Body of pancreas (tissue), 4 donors: ENCODE results near the gene RHCE. TPM values are rescaled to one million over a fixed set of nuclear protein-coding genes. Genes with fewer than 3 reads are reported as not detected.

Experiments used
- ATAC-seq: fragments of 150-250 bp; one replicate; pipeline ENCODE4 v1.9.1; 2016
- DNase-seq, 4 donors: peaks; one replicate each; pipeline ENCODE4 v3.0.0-alpha.2; 2019
- H3K27ac ChIP-seq, 4 donors: fragments of 200-600 bp; sonication (generic); 1 replicate in 3 of 4; 2 replicates in 1 of 4; pipeline versions ENCODE4 v1.5.1 to v1.6.1; 2016 to 2019; ENCODE audit warnings: mild to moderate bottlenecking in 1 of 4, mixed read lengths in 1 of 4, moderate library complexity in 1 of 4
- H3K27me3 ChIP-seq, 2 donors: fragments of 200-600 bp; sonication (generic); one replicate each; pipeline ENCODE4 v1.6.0; 2016; ENCODE audit warnings: mild to moderate bottlenecking in 1 of 2
- H3K36me3 ChIP-seq, 2 donors: fragments of 200-600 bp; sonication (generic); replicated peaks in 1 of 2; 2 replicates each; pipeline ENCODE4 v1.5.1; 2016; ENCODE audit warnings: low read depth in 2 of 2; ENCODE audit not compliant: insufficient read depth in 1 of 2
- H3K4me1 ChIP-seq: fragments of 200-600 bp; sonication (generic); one replicate; pipeline ENCODE4 v1.6.0; 2016
- H3K4me3 ChIP-seq, 2 donors: fragments of 200-600 bp; sonication (generic); 1 replicate in 1 of 2; 2 replicates in 1 of 2; pipeline ENCODE4 v1.5.1; 2016 to 2019
- H3K9me3 ChIP-seq, 3 donors: fragments of 200-600 bp; sonication (generic); 1 replicate in 2 of 3; 2 replicates in 1 of 3; pipeline ENCODE4 v1.5.1; 2016
- POLR2A ChIP-seq, 3 donors: fragments of 450-650 bp; IDR thresholded peaks; one replicate each; pipeline ENCODE4 v1.6.1; 2016; ENCODE audit warnings: antibody characterized with exemption in 3 of 3, mild to moderate bottlenecking in 2 of 3
- WGBS, 2 donors: methylation state at CpG; one replicate each; pipeline ENCODE4 v1.1.5; 2017; 5-methylcytosine and 5-hydroxymethylcytosine counted together
- intact Hi-C: fragments of 100-400 bp; cut with DNase I; formaldehyde crosslinking; loops from one replicate; pipeline ENCODE4 v1.15.1; 2023
- total RNA-seq, 2 donors: library from RNA; depleted of rRNA; stranded (reverse); fragments of >200 nt; gene quantifications; one replicate each; pipeline ENCODE4 v1.1.0, GENCODE V29; 2016
- TF ChIP-seq, protein P1 (sequence below), 7 experiments: fragments of 450-650 bp in 4 of 7; fragments of 200-600 bp in 3 of 7; sonication (generic) in 3 of 7; IDR thresholded peaks; one replicate each; pipeline ENCODE4 v1.5.1; 2016 to 2019; ENCODE audit warnings: antibody characterized with exemption in 7 of 7

The RHCE gene
- total RNA-seq, 2 donors from 2014 or later, result 0.26 TPM; not detected in 1

DNA sequence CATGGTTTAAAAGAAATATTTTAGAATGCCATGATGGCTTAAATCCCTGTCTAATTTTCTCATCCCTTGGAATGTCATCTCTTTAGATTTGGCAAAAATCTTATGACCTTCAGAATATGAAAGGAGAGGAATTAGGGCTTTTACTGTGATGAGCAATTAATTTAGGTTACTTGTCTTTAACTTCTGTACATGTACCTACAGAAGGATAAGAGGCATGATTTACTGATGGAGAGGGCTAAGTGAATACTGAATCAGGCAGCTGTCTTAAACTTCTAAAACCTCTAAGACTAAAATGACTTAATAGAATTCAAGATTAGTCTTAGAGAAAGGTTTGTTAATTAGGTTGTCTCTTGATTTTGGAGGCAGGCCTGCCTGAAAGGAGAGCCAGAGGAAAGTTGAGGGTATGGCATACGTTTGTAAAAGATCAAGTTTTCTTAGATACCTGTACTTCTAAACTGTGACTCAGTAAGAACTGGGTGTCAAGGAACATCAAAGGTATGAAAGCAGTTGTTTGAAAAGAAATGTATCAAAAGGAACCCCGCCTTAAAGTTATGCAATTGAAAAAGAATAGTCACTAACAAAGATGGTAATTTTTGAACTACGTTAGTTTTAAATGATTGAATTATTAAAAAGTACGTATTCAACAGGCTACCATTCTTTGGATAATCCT, 22.5 kb upstream of the RHCE start:
- DNase-seq (no peak), ATAC-seq (no peak)
- Histone ChIP-seq H3K4me3 (no peak overlapping the region), H3K27me3 (no peaks in the 10 kb centered on the region), H3K27ac (no peak overlapping the region), H3K4me1 (peaks cover 23% of the 10 kb centered on the region), H3K36me3 (no peaks in the 10 kb centered on the region), H3K9me3 (no peaks in the 10 kb centered on the region)
- intact Hi-C loops, result no loop called here
- 79 to 82% methylated on average over 4 of the region's 4 CpGs for WGBS, 2 donors
- TF ChIP-seq, protein P1, sequence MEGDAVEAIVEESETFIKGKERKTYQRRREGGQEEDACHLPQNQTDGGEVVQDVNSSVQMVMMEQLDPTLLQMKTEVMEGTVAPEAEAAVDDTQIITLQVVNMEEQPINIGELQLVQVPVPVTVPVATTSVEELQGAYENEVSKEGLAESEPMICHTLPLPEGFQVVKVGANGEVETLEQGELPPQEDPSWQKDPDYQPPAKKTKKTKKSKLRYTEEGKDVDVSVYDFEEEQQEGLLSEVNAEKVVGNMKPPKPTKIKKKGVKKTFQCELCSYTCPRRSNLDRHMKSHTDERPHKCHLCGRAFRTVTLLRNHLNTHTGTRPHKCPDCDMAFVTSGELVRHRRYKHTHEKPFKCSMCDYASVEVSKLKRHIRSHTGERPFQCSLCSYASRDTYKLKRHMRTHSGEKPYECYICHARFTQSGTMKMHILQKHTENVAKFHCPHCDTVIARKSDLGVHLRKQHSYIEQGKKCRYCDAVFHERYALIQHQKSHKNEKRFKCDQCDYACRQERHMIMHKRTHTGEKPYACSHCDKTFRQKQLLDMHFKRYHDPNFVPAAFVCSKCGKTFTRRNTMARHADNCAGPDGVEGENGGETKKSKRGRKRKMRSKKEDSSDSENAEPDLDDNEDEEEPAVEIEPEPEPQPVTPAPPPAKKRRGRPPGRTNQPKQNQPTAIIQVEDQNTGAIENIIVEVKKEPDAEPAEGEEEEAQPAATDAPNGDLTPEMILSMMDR (IDR thresholded peaks at IDR 0.05), result no peak
- no peak for TF ChIP-seq POLR2A (IDR thresholded peaks at IDR 0.05)

DNA sequence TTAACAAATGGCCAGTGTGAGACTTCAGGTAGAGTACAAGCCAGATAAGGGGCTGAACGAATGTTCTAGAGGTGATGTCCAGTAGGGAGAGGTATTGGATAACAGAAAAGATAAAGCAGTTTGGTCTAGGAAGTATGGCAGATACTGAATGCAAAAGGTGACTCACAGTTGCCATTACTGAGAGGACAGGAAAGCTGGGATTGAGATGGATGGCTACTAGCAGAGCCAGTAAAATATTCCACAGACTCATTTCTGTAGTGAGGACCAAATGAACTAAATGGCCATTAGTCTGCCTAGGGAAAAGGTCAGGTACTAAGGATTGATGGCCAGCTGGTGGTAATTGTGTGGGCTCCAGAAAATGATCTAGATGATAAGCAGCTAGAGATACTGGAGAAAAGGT, 21.6 kb upstream of the RHCE start:
- Histone ChIP-seq H3K9me3 (no peaks in the 10 kb centered on the region), H3K27ac (no peak overlapping the region), H3K4me3 (no peak overlapping the region), H3K36me3 (no peaks in the 10 kb centered on the region), H3K4me1 (peaks cover 23% of the 10 kb centered on the region), H3K27me3 (no peaks in the 10 kb centered on the region)
- ATAC-seq (peak; percentile 53), DNase-seq (no peak)
- intact Hi-C loops, result no loop called here
- 6 to 45% methylated on average over 1 of the region's 1 CpG for WGBS, 2 donors
- no peak for TF ChIP-seq POLR2A (IDR thresholded peaks at IDR 0.05)
- TF ChIP-seq, protein P1 (IDR thresholded peaks at IDR 0.05), result peak in 2 of 7 experiments; percentile 4 to 15

DNA sequence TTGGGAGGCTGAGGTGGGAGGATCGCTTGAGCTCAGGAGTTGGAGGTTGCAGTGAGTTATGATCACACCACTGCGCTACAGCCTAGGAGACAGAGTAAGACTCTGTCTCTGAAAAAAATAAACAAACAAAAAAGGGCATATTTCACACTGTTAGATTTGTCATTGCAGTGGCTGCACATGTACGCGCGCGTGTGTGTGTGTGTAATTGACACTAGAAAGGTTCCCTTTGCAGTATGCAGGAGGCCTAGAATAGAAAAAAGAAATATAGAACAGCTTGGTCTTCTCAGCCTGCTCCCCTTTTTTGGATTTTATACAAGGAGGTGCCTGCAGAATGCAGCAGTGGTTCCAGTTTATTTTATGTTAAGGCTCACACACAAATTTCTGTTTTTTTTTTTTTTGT, 18.7 kb upstream of the RHCE start:
- Histone ChIP-seq H3K36me3 (no peaks in the 10 kb centered on the region), H3K4me1 (peaks cover 45% of the 10 kb centered on the region), H3K27ac (no peak overlapping the region), H3K4me3 (no peak overlapping the region), H3K27me3 (no peaks in the 10 kb centered on the region), H3K9me3 (no peaks in the 10 kb centered on the region)
- no peak for ATAC-seq
- intact Hi-C loops, result no loop called here
- WGBS, 2 donors, result 94 to 96% methylated on average over 6 of the region's 6 CpGs
- TF ChIP-seq POLR2A (IDR thresholded peaks at IDR 0.05), result no peak
- TF ChIP-seq, protein P1 (IDR thresholded peaks at IDR 0.05), result no peak
- DNase-seq, result no peak

- Histone ChIP-seq H3K36me3 (no peaks in the 10 kb centered on the region), H3K4me3 (no peak overlapping the region), H3K27ac (no peak overlapping the region), H3K9me3 (no peaks in the 10 kb centered on the region), H3K27me3 (no peaks in the 10 kb centered on the region), H3K4me1 (peaks cover 61% of the 10 kb centered on the region)
- ATAC-seq (no peak), DNase-seq (no peak)
- 95 to 96% methylated on average over 8 of the region's 8 CpGs for WGBS, 2 donors
- intact Hi-C loops, result no loop called here
- no peak for TF ChIP-seq POLR2A (IDR thresholded peaks at IDR 0.05)
- TF ChIP-seq, protein P1 (IDR thresholded peaks at IDR 0.05), result no peak
Measured at GRCh38 chr1:25437672-25438071, 17.0 kb upstream of the RHCE start.
